ENCODE measurements around the gene SPTBN4. TPM values are rescaled to one million over a fixed set of nuclear protein-coding genes. Genes with fewer than 3 reads are reported as not detected.

SPTBN4 gene
- total RNA-seq, 1 experiment from 2014 or later, result 1.9 TPM

GRCh38 chr19:40607311-40608239, 140.8 kb downstream of the SPTBN4 start:
- Histone ChIP-seq H3K9me2 (replicated peaks; ENCODE audit: low read length) (no peaks in the 10 kb centered on the region), H3K27me3 (ENCODE audit: low read length) (no peaks in the 10 kb centered on the region), H3K4me1 (ENCODE audit: insufficient read depth, low read length) (peaks cover 36% of the 10 kb centered on the region), H3K27ac (ENCODE audit: low read length) (no peak overlapping the region), H3K9ac (ENCODE audit: low read length) (no peak overlapping the region), H2AFZ (ENCODE audit: low read length) (no peak overlapping the region), H3K9me3 (ENCODE audit: low read length) (no peaks in the 10 kb centered on the region), H3K4me3 (ENCODE audit: low read length) (no peak overlapping the region), H4K20me1 (ENCODE audit: low read length) (no peaks in the 10 kb centered on the region), H3K4me2 (ENCODE audit: low read length) (no peak overlapping the region), H3F3A (ENCODE audit: low read length, unreplicated experiment) (no peaks in the 10 kb centered on the region), H3K36me3 (ENCODE audit: low read depth, low read length) (no peaks in the 10 kb centered on the region), H3K79me2 (ENCODE audit: low read length) (no peaks in the 10 kb centered on the region)
- intact Hi-C loops (cut with micrococcal nuclease), result no loop called here
- ChIA-PET POLR2A (ENCODE audit: unreplicated experiment) (no interaction called here), CTCF (interaction anchor here (1.0 kb wide), 1 partner anchor 27 kb away, joined by 5 read pairs; no protein-coding TSS in a partner anchor)
- DNase-seq, result no peak
- TF ChIP-seq CTCF (conservative IDR thresholded peaks at IDR 0.05; ENCODE audit: low read depth, low read length), result no peak
- TF ChIP-seq EZH2 (IDR thresholded peaks at IDR 0.05; ENCODE audit: low read length, unreplicated experiment), result no peak
- TF ChIP-seq EZH2phosphoT487 (IDR thresholded peaks at IDR 0.05; ENCODE audit: borderline replicate concordance, low read length), result no peak
- no TSS peak for BruUV-seq (replicated peaks)
- no peak for ATAC-seq

- Histone ChIP-seq H4K20me1 (ENCODE audit: low read length) (no peaks in the 10 kb centered on the region), H2AFZ (ENCODE audit: low read length) (no peak overlapping the region), H3K4me1 (ENCODE audit: insufficient read depth, low read length) (peaks cover 30% of the 10 kb centered on the region), H3K27me3 (ENCODE audit: low read length) (no peaks in the 10 kb centered on the region), H3K9ac (ENCODE audit: low read length) (no peak overlapping the region), H3K4me3 (ENCODE audit: low read length) (no peak overlapping the region), H3K4me2 (ENCODE audit: low read length) (no peak overlapping the region), H3K9me3 (ENCODE audit: low read length) (no peaks in the 10 kb centered on the region), H3K9me2 (replicated peaks; ENCODE audit: low read length) (no peaks in the 10 kb centered on the region), H3F3A (ENCODE audit: low read length, unreplicated experiment) (no peaks in the 10 kb centered on the region), H3K27ac (ENCODE audit: low read length) (no peak overlapping the region), H3K79me2 (ENCODE audit: low read length) (no peaks in the 10 kb centered on the region), H3K36me3 (ENCODE audit: low read depth, low read length) (no peaks in the 10 kb centered on the region)
- TF ChIP-seq EZH2 (IDR thresholded peaks at IDR 0.05; ENCODE audit: low read length, unreplicated experiment), result no peak
- TF ChIP-seq EZH2phosphoT487 (IDR thresholded peaks at IDR 0.05; ENCODE audit: borderline replicate concordance, low read length), result no peak
- no peak for TF ChIP-seq CTCF (conservative IDR thresholded peaks at IDR 0.05; ENCODE audit: low read depth, low read length)
- no TSS peak for BruUV-seq (replicated peaks)
- ATAC-seq (no peak), DNase-seq (no peak)
- CTCF ChIA-PET, result interaction anchor here (1.0 kb wide), 1 partner anchor 27 kb away, joined by 5 read pairs; no protein-coding TSS in a partner anchor
- POLR2A ChIA-PET (ENCODE audit: unreplicated experiment), result no interaction called here
- intact Hi-C loops (cut with micrococcal nuclease), result no loop called here
Observed at GRCh38 chr19:40608240-40608621, 141.4 kb downstream of the SPTBN4 start.

GRCh38 chr19:40608957-40609356, 142.2 kb downstream of the SPTBN4 start:
- CTCF ChIA-PET, result no interaction called here

More at GRCh38 chr19:40608957-40609356, 142.2 kb downstream of the SPTBN4 start:
- no peaks in the 10 kb centered on the region for H3K27me3 ChIP-seq (ENCODE audit: low read length)
- H3K79me2 ChIP-seq (ENCODE audit: low read length), result no peaks in the 10 kb centered on the region
- POLR2A ChIA-PET (ENCODE audit: unreplicated experiment), result no interaction called here
- no peaks in the 10 kb centered on the region for H3F3A ChIP-seq (ENCODE audit: low read length, unreplicated experiment)
- no peak overlapping the region for H3K9ac ChIP-seq (ENCODE audit: low read length)
- intact Hi-C loops (cut with micrococcal nuclease), result no loop called here
- no peaks in the 10 kb centered on the region for H4K20me1 ChIP-seq (ENCODE audit: low read length)
- BruUV-seq (replicated peaks), result TSS peak; percentile 11
- H3K36me3 ChIP-seq (ENCODE audit: low read depth, low read length), result no peaks in the 10 kb centered on the region
- TF ChIP-seq CTCF (conservative IDR thresholded peaks at IDR 0.05; ENCODE audit: low read depth, low read length) (no peak), EZH2 (IDR thresholded peaks at IDR 0.05; ENCODE audit: low read length, unreplicated experiment) (no peak), EZH2phosphoT487 (IDR thresholded peaks at IDR 0.05; ENCODE audit: borderline replicate concordance, low read length) (no peak)
- no peak for DNase-seq
- no peak overlapping the region for H3K4me2 ChIP-seq (ENCODE audit: low read length)
- H3K9me2 ChIP-seq (replicated peaks; ENCODE audit: low read length), result no peaks in the 10 kb centered on the region
- H3K4me3 ChIP-seq (ENCODE audit: low read length), result no peak overlapping the region
- no peak overlapping the region for H2AFZ ChIP-seq (ENCODE audit: low read length)
- H3K27ac ChIP-seq (ENCODE audit: low read length), result no peak overlapping the region
- no peaks in the 10 kb centered on the region for H3K9me3 ChIP-seq (ENCODE audit: low read length)
- ATAC-seq, result no peak
- H3K4me1 ChIP-seq (ENCODE audit: insufficient read depth, low read length), result peaks cover 25% of the 10 kb centered on the region; the same call in 1 of the 2 replicates
